Measurements from ENCODE around the gene MAP3K5.

DNA sequence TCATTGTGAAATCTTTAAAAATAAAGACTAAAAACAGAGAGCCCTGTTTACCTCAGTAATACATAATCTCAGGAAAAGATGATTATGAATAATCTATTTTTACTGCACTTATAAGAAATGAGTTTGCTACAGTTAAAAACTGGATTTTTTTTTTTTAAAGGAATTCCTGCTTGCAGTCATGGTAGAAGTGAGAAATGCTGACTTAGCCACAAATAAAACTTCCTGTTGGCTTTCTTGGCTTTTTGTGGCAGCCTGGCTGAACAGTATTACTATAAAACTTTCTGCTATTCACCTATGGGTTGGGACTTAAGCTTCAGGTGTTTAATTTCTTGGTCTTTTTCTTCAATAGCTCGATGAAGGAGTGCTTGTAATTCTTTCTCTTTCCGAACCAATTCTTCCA, 230.1 kb downstream of the MAP3K5 start:
- TF ChIP-seq, protein P1, sequence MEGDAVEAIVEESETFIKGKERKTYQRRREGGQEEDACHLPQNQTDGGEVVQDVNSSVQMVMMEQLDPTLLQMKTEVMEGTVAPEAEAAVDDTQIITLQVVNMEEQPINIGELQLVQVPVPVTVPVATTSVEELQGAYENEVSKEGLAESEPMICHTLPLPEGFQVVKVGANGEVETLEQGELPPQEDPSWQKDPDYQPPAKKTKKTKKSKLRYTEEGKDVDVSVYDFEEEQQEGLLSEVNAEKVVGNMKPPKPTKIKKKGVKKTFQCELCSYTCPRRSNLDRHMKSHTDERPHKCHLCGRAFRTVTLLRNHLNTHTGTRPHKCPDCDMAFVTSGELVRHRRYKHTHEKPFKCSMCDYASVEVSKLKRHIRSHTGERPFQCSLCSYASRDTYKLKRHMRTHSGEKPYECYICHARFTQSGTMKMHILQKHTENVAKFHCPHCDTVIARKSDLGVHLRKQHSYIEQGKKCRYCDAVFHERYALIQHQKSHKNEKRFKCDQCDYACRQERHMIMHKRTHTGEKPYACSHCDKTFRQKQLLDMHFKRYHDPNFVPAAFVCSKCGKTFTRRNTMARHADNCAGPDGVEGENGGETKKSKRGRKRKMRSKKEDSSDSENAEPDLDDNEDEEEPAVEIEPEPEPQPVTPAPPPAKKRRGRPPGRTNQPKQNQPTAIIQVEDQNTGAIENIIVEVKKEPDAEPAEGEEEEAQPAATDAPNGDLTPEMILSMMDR (IDR thresholded peaks at IDR 0.05 in 2 of 3, conservative IDR thresholded peaks at IDR 0.05 in 1 of 3; ENCODE audit: insufficient read depth in 2 of 3, low read depth in 1 of 3, low read length in 3 of 3), result no peak
- TF ChIP-seq TFE3 (CRISPR knock-in tag; IDR thresholded peaks at IDR 0.05) (no peak), ZBTB40 (IDR thresholded peaks at IDR 0.05) (no peak), ZBTB40 (CRISPR knock-in tag; IDR thresholded peaks at IDR 0.05) (no peak), RFX1 (IDR thresholded peaks at IDR 0.05) (no peak), ZNF184 (CRISPR knock-in tag; IDR thresholded peaks at IDR 0.05) (no peak), STAT5B (CRISPR knock-in tag; IDR thresholded peaks at IDR 0.05) (no peak), SMAD3 (CRISPR knock-in tag; conservative IDR thresholded peaks at IDR 0.05) (no peak), TBP (optimal IDR thresholded peaks at IDR 0.05; ENCODE audit: low read depth, low read length) (no peak), FUS (optimal IDR thresholded peaks at IDR 0.05; ENCODE audit: low read depth, low read length) (no peak)
